ENCODE measurements around the gene CGN. TPM values are rescaled to one million over a fixed set of nuclear protein-coding genes. Genes with fewer than 3 reads are reported as not detected.
"Not testable (repeated sequence)": the region's sequence is repeated elsewhere in the genome, so short reads cannot be mapped to it uniquely, and the experiment has no call there.

Gene CGN
- total RNA-seq, 2 experiments from 2014 or later: 1.7 to 1.9 TPM

DNA sequence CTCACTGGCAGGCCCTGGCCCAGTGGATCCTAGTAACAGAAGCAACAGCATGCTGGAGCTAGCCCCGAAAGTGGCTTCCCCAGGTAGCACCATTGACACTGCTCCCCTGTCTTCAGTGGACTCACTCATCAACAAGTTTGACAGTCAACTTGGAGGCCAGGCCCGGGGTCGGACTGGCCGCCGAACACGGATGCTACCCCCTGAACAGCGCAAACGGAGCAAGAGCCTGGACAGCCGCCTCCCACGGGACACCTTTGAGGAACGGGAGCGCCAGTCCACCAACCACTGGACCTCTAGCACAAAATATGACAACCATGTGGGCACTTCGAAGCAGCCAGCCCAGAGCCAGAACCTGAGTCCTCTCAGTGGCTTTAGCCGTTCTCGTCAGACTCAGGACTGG is 7.7 kb downstream of the CGN start:
- ChIA-PET CTCF (interaction anchor here (1.4 kb wide), 1 partner anchor 17 kb away, joined by 4 read pairs; no protein-coding TSS in a partner anchor), POLR2A (no interaction called here)
- Mint-ChIP-seq H3K4me3 (no peak overlapping the region), H3K9me3 (no peaks in the 10 kb centered on the region), H3K27me3 (no peaks in the 10 kb centered on the region), H3K27ac (no peak overlapping the region), H3K36me3 (ENCODE audit: low read depth) (no peaks in the 10 kb centered on the region), H3K4me1 (ENCODE audit: low read depth) (peaks cover 2% of the 10 kb centered on the region)
- intact Hi-C loops (cut with micrococcal nuclease): loop anchor here (10.0 kb wide), 1 partner anchor 74 kb away; no protein-coding TSS in a partner anchor
- DNase-seq (no peak), ATAC-seq (no peak)
- TF ChIP-seq, protein P1, sequence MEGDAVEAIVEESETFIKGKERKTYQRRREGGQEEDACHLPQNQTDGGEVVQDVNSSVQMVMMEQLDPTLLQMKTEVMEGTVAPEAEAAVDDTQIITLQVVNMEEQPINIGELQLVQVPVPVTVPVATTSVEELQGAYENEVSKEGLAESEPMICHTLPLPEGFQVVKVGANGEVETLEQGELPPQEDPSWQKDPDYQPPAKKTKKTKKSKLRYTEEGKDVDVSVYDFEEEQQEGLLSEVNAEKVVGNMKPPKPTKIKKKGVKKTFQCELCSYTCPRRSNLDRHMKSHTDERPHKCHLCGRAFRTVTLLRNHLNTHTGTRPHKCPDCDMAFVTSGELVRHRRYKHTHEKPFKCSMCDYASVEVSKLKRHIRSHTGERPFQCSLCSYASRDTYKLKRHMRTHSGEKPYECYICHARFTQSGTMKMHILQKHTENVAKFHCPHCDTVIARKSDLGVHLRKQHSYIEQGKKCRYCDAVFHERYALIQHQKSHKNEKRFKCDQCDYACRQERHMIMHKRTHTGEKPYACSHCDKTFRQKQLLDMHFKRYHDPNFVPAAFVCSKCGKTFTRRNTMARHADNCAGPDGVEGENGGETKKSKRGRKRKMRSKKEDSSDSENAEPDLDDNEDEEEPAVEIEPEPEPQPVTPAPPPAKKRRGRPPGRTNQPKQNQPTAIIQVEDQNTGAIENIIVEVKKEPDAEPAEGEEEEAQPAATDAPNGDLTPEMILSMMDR (IDR thresholded peaks at IDR 0.05): no peak

DNA sequence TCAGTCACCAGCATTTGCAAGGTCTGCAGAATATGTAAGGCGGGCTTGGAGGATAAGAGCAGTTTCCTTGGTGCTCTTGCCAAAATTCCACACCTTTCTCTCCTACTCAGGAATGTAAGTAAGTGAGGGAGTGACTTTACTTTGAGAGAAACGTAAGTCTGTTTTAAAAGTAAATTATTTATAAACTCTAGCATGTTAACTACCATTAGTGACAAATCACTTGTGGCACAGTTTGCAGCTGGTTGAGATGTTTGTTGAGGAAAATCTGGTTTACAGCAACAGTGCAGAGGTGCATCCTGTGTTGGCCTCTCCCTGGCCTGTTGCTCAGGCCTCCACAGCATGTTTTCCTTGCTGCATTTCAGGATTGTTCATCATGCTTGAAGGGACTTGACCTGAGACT is 8.5 kb downstream of the CGN start:
- Mint-ChIP-seq H3K4me3 (no peak overlapping the region), H3K27ac (no peak overlapping the region)
- CTCF ChIA-PET: interaction anchor here (1.4 to 1.6 kb wide), 4 partner anchors 9 to 75 kb away, joined by 4 to 7 read pairs (median 5); no protein-coding TSS in a partner anchor

DNA sequence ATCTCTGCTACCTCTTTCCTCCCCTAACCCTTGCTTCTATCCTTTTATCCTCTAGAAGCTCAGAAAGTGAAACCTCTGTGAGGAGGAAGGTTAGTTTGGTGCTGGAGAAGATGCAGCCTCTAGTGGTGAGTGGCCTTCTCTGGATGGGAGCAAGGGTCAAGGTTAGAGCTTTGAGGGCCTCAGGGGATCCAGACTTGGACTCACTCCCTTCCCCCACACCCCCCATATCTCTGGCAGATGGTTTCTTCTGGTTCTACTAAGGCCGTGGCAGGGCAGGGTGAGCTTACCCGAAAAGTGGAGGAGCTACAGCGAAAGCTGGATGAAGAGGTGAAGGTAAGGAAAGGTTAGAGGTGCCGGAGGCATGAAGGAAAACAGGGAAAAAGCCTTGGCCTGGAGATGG is 9.2 kb downstream of the CGN start:
- TF ChIP-seq, protein P1 (IDR thresholded peaks at IDR 0.05): no peak
- Mint-ChIP-seq H3K36me3 (ENCODE audit: low read depth) (no peaks in the 10 kb centered on the region), H3K27me3 (no peaks in the 10 kb centered on the region), H3K9me3 (no peaks in the 10 kb centered on the region), H3K27ac (no peak overlapping the region), H3K4me1 (ENCODE audit: low read depth) (no peaks in the 10 kb centered on the region), H3K4me3 (no peak overlapping the region)
- no peak for ATAC-seq
- intact Hi-C loops (cut with micrococcal nuclease): no loop called here
- no peak for DNase-seq
- ChIA-PET CTCF (interaction anchor here (1.4 to 1.6 kb wide), 3 partner anchors 10 to 76 kb away, joined by 4 to 7 read pairs (median 6); no protein-coding TSS in a partner anchor), POLR2A (no interaction called here)

More for the DNA sequence above, 8.5 kb downstream of the CGN start:
- TF ChIP-seq, protein P1 (IDR thresholded peaks at IDR 0.05): no peak
- intact Hi-C loops (cut with micrococcal nuclease): loop anchor here (10.0 kb wide), 1 partner anchor 75 kb away; no protein-coding TSS in a partner anchor
- H3K36me3 Mint-ChIP-seq (ENCODE audit: low read depth): no peaks in the 10 kb centered on the region
- no peak for ATAC-seq
- DNase-seq: no peak
- no peaks in the 10 kb centered on the region for H3K9me3 Mint-ChIP-seq
- H3K4me1 Mint-ChIP-seq (ENCODE audit: low read depth): no peaks in the 10 kb centered on the region
- no peaks in the 10 kb centered on the region for H3K27me3 Mint-ChIP-seq
- POLR2A ChIA-PET: no interaction called here

DNA sequence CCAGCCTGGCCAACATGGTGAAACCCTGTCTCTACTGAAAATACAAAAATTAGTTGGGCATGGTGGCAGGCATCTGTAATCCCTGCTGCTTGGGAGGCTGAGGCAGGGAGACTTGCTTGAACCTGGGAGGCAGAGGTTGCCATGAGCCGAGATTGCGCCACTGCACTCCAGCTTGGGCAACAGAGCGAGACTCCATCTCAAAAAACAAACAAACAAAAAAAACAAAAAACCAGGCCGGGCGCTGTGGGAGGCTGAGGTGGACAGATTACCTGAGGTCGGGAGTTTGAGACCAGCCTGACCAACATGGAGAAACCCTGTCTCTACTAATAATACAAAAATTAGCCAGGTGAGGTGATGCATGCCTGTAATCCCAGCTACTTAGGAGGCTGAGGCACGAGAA is 11.2 kb downstream of the CGN start:
- POLR2A ChIA-PET, DNase-seq: not testable (repeated sequence)
- CTCF ChIA-PET: interaction anchor here (1.9 to 3.1 kb wide), 2 partner anchors 12 to 78 kb away, joined by 4 to 9 read pairs; no protein-coding TSS in a partner anchor

DNA sequence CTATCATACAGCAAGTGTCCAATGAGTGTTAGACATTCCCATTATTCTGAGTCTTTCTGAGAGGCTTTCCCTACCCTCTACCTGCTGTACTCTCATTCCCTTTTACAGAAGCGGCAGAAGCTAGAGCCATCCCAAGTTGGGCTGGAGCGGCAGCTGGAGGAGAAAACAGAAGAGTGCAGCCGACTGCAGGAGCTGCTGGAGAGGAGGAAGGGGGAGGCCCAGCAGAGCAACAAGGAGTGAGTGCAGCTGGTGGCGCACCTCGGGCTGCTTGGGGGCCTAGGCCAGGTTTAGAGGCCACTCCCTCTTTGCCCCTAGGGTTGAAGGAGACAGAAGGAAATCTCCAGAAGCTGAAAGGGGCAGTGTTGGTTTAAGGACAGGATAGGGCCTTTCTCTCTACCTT is 12.1 kb downstream of the CGN start:
- no peak overlapping the region for H3K27ac Mint-ChIP-seq
- H3K4me1 Mint-ChIP-seq (ENCODE audit: low read depth): no peaks in the 10 kb centered on the region
- TF ChIP-seq, protein P1 (IDR thresholded peaks at IDR 0.05): no peak
- no peaks in the 10 kb centered on the region for H3K27me3 Mint-ChIP-seq
- CTCF ChIA-PET: interaction anchor here (0.8 to 3.1 kb wide), 2 partner anchors 11 to 212 kb away, joined by 3 to 9 read pairs; no protein-coding TSS in a partner anchor
- H3K9me3 Mint-ChIP-seq: no peaks in the 10 kb centered on the region
- no peak overlapping the region for H3K4me3 Mint-ChIP-seq
- no peak for ATAC-seq
- no peak for DNase-seq
- H3K36me3 Mint-ChIP-seq (ENCODE audit: low read depth): no peaks in the 10 kb centered on the region
- intact Hi-C loops (cut with micrococcal nuclease): no loop called here
- POLR2A ChIA-PET: no interaction called here

More for the DNA sequence above, 11.2 kb downstream of the CGN start:
- H3K4me1 Mint-ChIP-seq (ENCODE audit: low read depth); intact Hi-C loops (cut with micrococcal nuclease); H3K36me3 Mint-ChIP-seq (ENCODE audit: low read depth); ATAC-seq; H3K9me3 Mint-ChIP-seq; H3K4me3 Mint-ChIP-seq; H3K27me3 Mint-ChIP-seq; H3K27ac Mint-ChIP-seq: not testable (repeated sequence)

Data from activated CD8-positive, alpha-beta T cell treated with anti-CD3 and anti-CD28 coated beads for 36 hours (primary cell).